GM21528 (cell line): Measurements from ENCODE around the gene DNMT3B.

ENCODE experiments used
- ATAC-seq: cut with Tn5 transposase; IDR thresholded peaks from one replicate; pipeline ENCODE4 v1.9.1; 2021; ENCODE audit warnings: mild to moderate bottlenecking, moderate library complexity; ENCODE audit not compliant: unreplicated experiment, low FRiP score

The DNMT3B gene

DNA sequence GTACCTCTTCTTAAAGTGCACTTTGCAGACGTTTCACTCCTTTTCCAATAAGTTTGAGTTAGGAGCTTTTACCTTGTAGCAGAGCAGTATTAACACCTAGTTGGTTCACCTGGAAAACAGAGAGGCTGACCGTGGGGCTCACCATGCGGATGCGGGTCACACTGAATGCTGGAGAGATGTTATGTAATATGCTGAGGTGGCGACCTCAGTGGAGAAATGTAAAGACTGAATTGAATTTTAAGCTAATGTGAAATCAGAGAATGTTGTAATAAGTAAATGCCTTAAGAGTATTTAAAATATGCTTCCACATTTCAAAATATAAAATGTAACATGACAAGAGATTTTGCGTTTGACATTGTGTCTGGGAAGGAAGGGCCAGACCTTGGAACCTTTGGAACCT, 86.7 kb downstream of the DNMT3B start:
- ATAC-seq: no peak

DNA sequence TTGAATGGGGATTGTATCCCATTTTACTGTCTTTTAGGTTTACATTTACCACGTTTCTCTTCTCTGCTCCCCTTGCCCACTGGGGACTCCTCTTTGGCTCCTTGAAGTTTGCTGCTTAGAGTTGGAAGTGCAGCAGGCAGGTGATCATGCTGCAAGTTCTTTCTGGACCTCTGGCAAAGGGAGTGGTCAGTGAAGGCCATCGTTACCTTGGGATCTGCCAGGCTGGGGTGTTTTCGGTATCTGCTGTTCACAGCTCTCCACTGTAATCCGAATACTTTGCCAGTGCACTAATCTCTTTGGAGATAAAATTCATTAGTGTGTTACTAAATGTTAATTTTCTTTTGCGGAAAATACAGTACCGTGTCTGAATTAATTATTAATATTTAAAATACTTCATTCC, 87.4 kb downstream of the DNMT3B start:
- no peak for ATAC-seq

DNA sequence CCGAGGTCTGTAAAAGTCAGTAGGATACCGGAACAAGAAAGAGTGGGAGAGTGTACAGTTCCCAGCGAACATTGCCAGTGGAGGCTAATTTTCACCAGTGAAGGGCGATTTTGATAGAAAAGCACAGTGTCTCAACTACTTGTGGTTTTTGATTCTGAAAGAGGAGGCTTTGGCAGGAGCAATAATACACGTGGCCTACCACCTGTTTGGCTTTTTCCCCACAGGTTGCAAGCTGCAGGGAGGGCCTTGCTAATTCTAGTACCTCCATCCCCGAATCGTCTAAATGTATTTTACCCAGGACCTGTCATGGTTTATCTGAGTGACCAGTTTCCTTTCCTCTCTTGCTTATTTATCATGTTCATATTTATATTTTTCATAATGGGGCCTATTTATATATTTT, 93.2 kb downstream of the DNMT3B start:
- ATAC-seq: no peak

DNA sequence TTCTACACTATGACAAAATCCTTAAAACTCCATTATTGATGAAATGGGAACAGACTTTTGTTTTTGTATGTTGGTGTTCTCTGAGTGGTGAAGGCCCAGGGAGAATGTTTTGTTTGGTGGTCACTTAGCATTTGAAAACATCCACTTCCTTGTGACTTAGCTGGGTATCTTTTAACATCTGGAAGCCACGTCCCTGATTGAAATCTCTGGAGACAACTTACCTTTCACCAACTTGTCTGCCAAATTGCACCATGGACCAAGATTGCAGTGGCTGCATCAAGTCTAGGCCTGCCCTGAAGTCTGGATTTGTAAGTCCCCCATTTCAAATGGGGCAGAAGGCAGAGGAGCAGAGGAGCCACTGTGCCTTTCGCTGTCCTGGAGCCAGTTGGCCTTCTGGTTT, 96.0 kb downstream of the DNMT3B start:
- no peak for ATAC-seq
